A204.1 (cell line): Measurements from ENCODE around the gene GRIN2C.
"Not testable (repeated sequence)": the region's sequence is repeated elsewhere in the genome, so short reads cannot be mapped to it uniquely, and the experiment has no call there.

Experiments used
- FAIRE-seq: peaks from 2 replicates; lab custom pipeline; 2012; peaks lifted over from hg19 to GRCh38; lab: Jason Lieb, UNC

Gene GRIN2C

GRCh38 chr17:74879308-74879707 lies 19.6 kb upstream of the GRIN2C start:
- no peak for FAIRE-seq

- no peak for FAIRE-seq
Measured at GRCh38 chr17:74878658-74879057, 19.0 kb upstream of the GRIN2C start.

- no peak for FAIRE-seq
Measured at GRCh38 chr17:74877592-74878548, 18.2 kb upstream of the GRIN2C start.

- FAIRE-seq: no peak
Measured at GRCh38 chr17:74875977-74876593, 16.4 kb upstream of the GRIN2C start.

- no peak for FAIRE-seq
Measured at GRCh38 chr17:74875155-74875976, 15.7 kb upstream of the GRIN2C start.

- FAIRE-seq: no peak
Measured at GRCh38 chr17:74874615-74875037, 14.9 kb upstream of the GRIN2C start.

- FAIRE-seq: no peak
Measured at GRCh38 chr17:74873874-74874614, 14.4 kb upstream of the GRIN2C start.

GRCh38 chr17:74873037-74873873 lies 13.6 kb upstream of the GRIN2C start:
- FAIRE-seq: peak; percentile 97

GRCh38 chr17:74872313-74873036 lies 12.8 kb upstream of the GRIN2C start, which contains the start of gene FDXR:
Gene FDXR (minus strand): TSS chr17:74872994. CDS start chr17:74872944, 50 bp downstream.
- FAIRE-seq: no peak

GRCh38 chr17:74871356-74872076 lies 11.8 kb upstream of the GRIN2C start:
- FAIRE-seq: no peak

- FAIRE-seq: no peak
Measured at GRCh38 chr17:74870512-74870911, 10.8 kb upstream of the GRIN2C start.

GRCh38 chr17:74870028-74870427 lies 10.3 kb upstream of the GRIN2C start:
- FAIRE-seq: not testable (repeated sequence)

- no peak for FAIRE-seq
Measured at GRCh38 chr17:74868908-74869255, 9.2 kb upstream of the GRIN2C start.

GRCh38 chr17:74868251-74868907 lies 8.7 kb upstream of the GRIN2C start:
- FAIRE-seq: no peak

- FAIRE-seq: no peak
Measured at GRCh38 chr17:74866198-74866835, 6.6 kb upstream of the GRIN2C start.

GRCh38 chr17:74865504-74866197 lies 6.0 kb upstream of the GRIN2C start:
- FAIRE-seq: no peak

- peak; percentile 25 for FAIRE-seq
Measured at GRCh38 chr17:74864866-74865395, 5.2 kb upstream of the GRIN2C start.
